Femur (tissue), 1 donor: ENCODE data around the gene GPR21.
A peak's percentile ranks its signal among the peaks of the same experiment; 100 is the strongest.

Source experiments
- DNase-seq: peaks from one replicate; pipeline ENCODE4 v3.0.0-alpha.2; 2017

Gene GPR21, protein sequence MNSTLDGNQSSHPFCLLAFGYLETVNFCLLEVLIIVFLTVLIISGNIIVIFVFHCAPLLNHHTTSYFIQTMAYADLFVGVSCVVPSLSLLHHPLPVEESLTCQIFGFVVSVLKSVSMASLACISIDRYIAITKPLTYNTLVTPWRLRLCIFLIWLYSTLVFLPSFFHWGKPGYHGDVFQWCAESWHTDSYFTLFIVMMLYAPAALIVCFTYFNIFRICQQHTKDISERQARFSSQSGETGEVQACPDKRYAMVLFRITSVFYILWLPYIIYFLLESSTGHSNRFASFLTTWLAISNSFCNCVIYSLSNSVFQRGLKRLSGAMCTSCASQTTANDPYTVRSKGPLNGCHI

DNA sequence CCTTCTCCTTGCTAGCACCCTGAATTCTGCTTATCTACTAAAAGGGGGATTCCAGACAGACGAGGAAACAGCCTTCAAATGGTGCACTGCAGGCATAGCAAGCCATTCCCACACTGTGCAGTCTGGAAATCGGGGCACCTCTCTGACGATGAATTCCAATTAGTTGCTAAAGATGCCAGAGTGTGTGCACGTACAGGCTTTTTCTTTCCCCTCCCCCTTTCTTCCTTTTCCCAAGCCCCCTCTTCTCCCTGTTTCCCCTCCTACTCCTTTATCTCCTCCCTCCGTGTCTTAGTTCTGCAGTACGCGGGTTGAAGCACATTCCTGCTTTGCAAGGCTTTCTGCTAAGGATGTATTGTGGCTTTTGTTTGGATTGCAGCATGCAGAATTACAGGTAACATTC, at the start of gene GPR21:
Gene GPR21 (plus strand): TSS at position 316 of the 400 bp plus-strand sequence. CDS start 900 bp downstream, outside the sequence.
- DNase-seq, result no peak

DNA sequence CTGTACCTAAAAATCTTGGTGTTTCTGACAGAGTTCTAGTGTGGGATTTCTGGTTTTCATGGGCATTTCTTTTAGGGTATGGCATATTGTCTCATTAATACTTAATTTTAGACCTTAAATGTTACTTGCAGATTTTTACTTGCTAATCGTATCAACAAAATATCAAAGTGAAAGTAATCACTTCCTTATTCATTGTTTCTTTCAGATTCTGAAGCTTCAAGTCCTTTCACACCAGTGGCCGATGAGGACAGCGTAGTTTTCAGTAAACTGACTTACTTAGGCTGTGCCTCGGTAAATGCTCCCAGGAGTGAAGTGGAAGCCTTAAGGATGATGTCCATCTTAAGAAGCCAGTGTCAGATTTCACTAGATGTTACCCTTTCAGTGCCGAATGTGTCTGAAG, 47.5 kb upstream of the GPR21 start:
- DNase-seq, result no peak

DNA sequence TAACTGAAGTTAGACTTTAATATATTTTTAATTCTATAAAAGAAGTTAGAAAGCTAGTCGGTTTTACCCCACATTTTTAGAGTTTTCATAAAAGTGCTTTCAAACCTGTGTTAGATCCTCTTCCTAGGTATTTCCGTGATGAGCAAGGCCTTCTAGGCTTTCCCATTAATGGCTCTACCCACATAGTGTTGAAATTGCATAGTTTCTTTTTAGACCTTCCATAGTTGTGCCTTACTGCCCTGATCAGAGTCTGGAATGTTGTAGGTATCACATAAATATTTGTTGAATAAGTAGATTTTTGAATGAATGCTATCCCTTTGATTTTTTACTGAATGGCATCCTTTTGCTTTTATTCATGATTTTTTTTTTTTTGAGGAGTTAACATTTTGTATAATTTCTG, 45.3 kb upstream of the GPR21 start:
- no peak for DNase-seq

DNA sequence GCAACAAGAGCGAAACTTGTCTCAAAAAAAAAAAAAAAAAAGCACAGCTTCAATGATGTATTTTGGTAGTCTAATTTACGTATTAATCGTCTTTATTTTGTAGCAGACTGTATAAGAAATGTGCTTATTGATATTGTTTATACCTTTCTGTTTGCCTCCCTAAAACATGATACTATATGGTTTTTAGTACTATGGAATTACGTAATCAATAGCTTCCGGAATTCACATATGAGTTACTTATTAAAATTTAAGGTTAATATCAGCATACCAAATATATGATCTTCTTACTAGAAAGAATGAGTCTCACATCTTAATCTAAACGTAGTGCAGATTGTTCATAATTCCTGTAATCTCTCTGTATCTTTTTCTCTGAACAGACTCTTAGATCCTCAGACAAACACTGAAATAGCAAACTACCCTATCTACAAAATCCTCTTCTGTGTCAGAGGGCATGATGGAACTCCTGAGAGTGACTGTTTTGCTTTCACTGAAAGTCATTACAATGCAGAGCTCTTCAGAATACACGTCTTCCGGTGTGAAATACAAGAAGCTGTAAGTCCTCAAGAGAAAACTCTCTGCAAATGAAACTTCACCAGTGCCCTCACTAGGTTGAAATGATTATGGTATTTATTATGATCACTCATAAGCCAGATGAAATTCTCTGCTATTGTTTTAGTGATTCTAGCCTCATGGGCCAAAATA, 44.4 kb upstream of the GPR21 start:
- no peak for DNase-seq

DNA sequence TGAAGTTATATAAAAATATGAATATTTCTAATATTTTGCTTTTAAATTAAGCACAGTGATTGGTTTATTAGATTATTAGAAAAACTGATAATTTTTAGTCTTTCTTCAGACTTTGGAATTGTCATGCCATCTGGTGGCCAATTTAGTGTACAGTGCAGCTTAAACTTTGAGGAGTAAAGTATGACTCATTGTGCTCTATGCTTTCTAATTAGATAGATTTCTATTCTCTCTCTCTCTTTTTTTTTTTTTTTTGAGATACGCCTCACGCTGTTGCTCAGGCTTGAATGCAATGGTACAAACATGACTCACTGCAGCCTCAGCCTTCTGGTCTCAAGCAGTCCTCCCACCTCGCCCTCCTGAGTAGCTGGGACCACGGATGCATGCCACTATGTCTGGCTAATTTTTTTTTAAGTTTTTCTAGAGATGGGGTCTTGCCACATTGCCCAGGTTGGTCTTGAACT, 42.1 kb upstream of the GPR21 start:
- no peak for DNase-seq

DNA sequence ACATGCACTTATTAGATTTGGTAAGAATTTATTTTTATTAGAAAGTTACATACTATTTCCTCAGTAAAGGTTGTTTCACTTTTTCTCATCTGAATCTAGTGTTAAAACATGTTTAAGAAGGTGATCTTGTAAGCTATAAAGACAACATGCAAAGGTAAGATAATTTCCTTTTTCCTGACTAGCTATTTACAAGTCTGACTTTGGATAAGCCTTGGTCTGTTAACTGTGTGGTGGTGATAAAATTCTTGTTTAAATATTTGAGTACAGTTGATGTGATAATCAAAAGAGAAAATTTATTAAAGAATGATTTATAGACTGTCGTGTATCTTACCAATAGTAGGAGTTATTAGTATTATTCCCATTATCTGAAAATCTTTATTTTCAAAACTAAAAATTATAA, 36.9 kb upstream of the GPR21 start:
- DNase-seq, result no peak

DNA sequence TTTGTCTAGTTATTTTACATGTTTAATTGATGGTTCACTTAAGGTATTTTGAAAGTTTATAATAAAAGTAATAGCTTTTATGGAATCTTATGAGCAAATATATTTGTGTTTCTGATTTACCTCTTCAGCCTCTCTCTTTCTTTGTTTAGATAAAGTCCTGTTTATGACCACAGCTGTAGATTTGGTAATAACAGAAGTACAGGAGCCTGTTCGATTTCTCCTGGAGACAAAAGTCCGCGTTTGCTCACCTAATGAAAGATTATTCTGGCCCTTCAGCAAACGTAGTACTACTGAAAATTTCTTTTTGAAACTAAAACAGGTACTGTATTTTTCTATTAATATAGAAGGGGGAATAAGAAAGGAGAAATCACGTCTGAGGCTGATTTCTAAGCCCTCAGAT, 35.0 kb upstream of the GPR21 start:
- no peak for DNase-seq

DNA sequence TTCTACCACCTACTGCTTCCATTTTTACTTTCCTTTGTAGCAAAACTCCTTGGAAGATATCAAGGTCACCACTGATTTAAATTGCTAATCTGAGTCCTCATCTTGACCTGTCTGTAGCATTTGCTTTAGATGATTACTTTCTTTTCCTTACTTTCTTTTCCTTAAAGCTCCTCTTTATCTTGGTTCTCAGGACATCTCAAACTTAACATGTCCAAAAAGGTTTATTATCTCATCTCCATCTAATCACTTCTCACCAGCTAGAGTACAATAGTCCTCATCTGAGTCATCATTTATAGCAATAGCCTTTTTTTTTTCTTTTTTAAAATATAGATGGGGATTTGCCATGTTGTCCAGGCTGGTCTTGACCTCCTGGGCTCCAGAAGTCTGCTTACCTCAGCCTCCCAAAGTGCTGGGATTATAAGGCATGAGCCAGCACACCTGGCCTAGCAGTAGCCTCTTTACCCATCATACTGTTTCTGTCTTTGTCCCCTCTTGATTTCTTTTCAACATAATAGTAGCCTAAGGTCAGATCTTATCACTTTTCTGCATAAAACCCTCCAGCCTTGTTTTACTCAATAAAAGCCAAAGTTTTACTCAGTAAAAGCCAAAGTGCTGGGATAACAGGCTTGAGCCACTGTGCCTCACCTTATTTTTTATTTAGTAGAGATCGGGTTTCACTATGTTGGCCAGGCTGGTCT, 32.9 kb upstream of the GPR21 start:
- DNase-seq, result no peak

DNA sequence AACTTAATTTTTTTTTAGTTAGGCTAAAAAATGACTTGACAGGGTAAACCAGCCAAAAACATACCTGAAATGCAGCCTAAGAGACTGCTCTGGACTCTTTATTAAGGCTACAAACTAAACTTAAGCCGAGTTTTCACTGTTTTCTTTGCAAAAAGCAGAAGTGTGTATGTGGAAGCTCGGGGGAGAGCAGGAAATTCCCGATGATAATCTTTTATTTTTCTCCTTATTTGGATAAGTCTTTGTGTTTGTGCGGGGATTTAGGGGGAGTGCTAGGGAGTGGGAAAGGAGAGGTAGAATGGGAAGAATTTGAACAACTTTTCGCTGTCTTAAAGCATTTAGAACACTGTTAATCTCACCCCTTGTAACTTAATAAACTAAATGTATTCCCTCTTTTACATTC, 30.7 kb upstream of the GPR21 start:
- DNase-seq, result no peak

DNA sequence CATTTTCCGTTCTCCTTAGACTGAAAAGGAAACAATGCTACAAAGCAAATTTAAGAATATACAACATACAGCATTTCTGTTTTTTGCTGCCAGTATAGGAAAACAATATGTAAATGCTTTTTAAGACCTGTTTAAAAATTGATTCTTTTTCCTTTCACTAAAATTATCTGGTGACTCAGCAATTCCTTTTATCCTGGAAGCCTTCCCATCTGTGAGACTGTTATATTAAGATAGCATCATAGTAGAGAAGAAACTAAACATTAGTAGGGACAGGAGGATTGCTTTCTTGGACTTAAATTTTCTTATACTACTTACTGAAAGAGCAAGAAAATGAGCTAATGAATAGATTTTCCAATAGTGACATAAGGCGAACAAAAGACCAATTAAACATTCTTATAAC, 30.0 kb upstream of the GPR21 start:
- no peak for DNase-seq

DNA sequence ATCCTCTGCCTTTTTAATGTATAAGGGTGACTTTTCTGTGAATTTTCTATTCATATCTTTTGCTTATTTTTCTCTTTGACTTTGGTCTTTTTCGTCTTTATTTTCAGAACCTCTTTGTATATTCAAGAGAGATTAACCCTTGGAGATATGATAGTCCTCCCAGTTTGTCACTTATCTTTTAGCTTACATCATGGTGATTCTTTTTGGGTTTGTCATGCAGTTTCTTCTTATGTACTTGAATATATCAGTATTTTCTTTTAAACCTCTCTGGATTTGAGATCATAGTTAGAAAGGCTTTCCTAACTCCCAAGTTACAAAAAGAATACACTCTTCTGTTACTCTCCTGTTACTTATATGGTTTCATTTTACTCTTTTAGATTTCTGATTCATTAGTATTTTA, 27.5 kb upstream of the GPR21 start:
- DNase-seq, result no peak

DNA sequence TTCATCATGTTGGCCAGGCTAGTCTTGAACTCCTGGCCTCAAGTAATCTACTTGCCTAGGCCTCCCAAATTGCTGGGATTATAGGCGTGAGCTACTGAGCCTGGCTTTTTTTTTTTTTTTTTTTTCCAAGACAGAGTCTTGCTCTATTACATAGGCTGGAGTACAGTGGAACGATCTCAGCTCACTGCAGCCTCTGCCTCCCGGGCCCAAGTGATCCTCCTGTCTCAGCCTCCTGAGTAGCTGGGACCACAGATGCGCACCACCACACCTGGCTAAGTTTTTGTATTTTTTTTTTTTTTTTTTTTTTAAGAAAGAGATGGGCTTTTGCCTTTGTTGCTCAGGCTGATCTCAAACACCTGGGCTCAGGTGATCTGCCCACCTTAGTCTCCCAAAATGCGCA, 26.2 kb upstream of the GPR21 start:
- no peak for DNase-seq

DNA sequence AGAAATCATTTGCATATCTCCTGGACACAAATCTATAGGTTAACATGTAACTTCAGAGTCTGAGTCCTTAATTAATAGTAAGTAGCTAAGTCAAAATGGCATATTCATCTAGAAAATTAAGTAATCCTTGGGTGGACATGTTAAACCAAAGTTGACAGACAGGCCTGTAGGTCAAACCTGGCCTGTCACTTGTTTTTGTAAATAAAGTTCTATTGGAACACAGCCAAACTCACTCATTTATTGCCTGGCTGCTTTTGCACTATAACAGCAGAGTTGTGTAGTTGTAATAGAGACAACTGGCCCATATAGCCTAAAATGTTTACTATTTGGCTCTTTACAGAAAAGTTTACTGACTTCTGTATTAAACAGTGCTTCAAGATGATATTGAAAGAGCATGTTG, 24.6 kb upstream of the GPR21 start:
- DNase-seq, result no peak

DNA sequence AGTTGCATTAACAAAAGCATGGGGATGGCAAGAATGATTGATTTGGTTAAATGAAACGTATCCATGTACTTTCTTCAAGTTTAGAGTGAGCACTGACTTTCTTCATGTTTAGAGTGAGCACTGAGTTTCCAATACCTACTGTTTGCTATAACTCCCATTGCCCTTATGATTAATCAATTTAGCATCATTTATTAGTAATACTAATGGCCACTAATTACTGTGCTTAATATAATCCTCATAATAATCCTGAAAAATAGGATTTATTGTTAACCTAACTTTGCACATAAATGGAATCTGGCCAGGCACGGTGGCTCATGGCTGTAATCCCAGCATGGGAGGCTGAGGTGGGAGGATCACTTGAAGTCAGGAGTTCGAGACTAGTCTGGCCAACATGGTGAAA, 22.1 kb upstream of the GPR21 start:
- DNase-seq, result no peak

DNA sequence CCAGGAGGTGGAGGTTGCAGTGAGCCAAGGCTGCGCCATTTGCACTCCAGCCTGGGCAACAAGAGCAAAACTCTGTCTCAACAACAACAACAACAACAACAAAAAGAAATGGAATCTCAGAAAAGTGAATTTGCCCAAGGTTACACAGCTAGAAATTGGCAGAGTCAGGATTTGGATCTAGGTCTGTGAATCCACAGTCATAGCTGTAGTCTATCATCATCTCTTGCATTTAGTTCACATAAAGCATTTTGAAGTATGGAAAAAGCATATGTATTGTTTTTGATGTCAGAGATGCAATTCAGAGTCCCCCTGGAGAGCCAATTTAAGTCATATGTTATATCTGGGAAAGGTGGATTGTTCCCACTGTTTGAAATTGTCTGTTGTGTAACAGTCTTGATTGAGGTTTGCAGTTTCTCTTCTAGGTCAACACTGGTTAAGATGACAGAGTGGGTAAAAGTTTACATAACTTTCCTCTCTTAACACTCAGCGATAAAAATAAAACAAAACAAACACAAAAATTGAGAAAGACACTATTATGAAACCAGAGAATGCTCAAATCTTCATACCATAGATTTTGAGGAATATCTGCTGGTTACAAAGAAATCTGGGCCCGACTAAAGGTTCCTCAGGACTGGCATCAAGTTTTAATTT, 21.5 kb upstream of the GPR21 start:
- DNase-seq, result no peak

DNA sequence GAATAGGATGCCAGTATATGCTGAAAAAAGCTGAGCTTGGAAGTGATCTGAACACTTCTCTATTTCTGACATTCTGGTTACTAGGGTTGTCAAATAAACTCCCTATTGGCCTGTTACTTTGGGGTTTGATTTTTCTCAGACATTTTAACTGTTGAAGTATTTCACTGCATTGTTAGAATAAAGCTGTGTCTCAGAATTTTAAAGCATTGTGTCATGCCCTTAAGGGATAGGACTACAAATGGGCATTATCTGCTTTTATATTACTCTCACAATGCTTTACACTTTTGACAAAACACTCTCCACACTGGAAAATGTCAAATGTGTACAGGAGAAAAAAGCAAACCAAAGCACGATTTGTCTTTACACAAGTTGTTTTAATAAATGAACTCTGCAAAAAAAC, 16.8 kb upstream of the GPR21 start:
- DNase-seq, result no peak

DNA sequence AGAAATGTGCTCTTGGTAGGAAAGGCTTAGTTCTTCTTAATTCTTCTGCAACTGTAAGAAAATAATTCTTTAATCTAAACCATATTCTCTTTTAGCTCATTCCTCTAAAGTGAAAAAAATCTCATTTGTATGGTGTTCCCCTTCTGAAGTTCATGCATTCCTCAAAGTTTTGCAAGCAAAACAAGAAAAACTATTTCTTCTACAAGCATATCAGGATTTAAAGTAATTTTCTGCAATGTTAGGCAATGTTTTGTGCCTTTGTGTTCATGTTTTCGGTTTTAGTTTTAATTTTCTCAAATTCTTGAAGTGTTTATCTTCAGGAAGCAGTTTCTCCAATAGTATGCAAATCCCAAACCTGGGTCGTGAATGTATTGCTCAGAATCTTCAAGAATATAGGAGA, 12.7 kb upstream of the GPR21 start:
- DNase-seq, result no peak

DNA sequence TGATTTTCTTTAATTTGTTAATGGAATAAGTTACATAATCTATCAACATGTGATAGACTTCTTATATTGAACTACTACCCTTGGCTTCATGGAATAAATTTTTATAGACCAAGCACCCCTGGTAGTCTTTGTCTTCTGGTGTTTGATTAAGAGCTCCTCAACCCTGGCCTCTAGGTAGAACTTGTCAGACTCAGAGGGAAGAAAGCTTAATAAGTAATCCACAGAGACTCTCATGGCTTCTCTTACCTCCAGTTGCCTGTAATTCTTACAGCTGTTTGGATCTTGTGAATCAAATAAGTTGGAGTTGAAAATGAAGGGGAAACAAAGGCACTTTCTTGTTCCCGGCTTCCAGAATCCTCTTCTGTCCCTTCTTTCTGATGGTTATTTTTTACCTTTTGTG, 7.0 kb upstream of the GPR21 start:
- DNase-seq, result no peak

DNA sequence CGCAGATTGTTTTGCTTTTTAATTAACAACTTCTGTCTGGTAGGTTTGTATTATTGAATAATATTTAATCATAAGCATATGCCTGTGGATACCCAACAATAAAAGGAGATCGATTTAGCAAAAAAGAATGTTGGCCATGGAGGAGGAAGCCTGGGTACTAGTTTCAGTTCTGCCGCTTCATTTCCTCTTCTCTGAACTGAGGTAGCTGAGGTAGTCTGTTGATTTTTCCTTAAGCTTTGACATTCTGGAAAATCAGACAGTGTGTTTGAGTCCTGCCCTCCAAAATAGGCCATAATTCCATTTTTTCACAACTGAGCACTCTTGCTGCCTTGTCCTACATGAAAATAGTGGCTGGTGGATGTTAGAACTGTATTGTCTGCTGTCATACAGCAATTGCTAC, 6.0 kb upstream of the GPR21 start:
- DNase-seq, result no peak

DNA sequence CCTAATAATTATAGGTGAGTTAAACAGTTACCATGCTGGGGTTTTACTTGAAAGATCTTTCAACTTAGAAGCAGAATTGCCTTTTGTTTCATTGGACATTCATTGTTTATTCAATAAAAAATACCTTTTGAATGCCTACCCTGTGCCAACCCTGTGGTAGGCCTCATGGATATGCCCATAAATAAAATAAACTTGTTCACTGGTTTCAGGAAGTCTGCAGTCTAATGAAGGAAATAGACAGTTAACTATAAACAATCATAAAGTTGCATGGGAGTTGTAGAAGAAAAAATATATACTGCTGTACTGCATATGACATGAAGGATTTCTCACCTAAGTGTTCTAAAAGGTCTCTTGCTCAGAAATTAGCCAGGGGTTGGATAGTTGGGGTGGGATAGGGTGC, 5.3 kb upstream of the GPR21 start:
- DNase-seq, result no peak

DNA sequence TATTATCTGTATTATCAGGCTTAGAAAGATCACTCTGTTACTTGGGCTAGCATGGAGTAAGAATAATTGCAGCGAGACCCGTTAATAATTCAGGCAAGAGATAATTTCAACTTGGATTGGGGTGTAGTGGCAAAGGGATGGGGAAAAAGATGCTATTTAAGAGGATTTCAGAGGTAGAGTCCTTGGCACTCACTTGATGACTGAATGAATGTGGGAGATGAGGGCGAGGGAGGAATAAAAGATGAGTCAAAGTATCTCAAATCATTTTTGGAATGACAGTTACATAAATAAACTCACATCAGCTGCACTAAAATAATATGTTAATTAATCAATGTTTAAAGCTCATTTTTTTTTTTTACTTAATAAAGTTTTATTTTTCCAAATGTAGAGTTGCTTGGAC, 4.5 kb upstream of the GPR21 start:
- no peak for DNase-seq

DNA sequence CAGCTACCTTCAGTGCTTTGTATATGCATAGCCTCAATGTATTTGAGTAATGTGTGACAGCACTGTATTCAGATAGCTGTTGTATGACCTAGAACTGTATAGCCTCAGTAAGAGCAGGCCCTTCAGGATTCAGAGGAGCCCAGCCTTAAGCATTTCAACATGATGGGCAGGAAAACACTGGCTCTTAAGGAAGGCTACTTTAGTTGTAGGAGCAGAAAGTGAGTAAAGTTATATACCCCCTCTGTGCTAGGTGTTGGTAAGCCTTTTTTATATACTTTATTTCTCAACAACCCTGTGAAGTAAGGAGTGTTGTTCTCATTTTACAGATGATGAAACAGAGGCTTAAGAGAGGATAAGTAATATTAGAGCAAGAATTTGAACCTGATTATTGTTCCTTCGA, 1.5 kb upstream of the GPR21 start:
- DNase-seq, result no peak

DNA sequence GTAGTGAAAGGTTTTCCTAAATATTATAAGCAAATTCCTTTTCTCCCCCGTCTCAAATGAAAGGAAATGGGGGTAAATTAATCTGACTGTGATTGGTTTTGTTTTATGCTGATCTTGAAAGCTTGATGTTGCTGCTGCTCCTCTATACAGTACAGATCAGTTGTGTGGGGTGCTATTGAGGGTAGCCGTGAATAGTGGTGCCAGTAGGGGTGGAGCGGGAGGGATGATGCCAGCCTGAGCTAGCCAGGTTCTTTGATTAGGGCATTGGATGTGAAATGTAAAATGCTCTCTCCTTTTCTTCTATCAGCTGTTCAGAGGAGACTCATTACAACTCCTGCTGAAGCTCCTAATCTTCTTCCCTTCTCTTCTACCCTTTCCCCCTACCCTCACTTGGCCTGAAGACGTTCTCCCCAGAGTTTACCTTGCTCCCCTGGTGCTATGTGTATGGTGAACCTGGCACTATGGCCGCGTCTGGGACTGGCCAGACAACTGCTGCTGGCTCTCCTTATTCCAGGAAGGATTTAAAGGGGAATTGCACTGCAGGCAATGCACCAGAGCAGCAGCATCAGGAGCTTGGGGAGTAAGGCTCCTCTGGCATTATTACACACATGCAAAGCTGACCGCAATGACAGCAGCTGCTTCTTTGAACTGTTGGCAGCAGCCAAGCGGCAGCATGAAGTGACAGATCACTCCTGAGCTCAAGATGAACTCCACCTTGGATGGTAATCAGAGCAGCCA, 566 bp downstream of the GPR21 start:
- peak; percentile 51 for DNase-seq
